ENCODE measurements around the gene MAP7D1. TPM values are rescaled to one million over a fixed set of nuclear protein-coding genes. Genes with fewer than 3 reads are reported as not detected.

The MAP7D1 gene
- total and polyA plus RNA-seq, 2 of the 13 experiments (the other 11 are each of a cell fraction or from before 2014, with no cell fraction given) = 5.6 to 7.2 TPM

DNA sequence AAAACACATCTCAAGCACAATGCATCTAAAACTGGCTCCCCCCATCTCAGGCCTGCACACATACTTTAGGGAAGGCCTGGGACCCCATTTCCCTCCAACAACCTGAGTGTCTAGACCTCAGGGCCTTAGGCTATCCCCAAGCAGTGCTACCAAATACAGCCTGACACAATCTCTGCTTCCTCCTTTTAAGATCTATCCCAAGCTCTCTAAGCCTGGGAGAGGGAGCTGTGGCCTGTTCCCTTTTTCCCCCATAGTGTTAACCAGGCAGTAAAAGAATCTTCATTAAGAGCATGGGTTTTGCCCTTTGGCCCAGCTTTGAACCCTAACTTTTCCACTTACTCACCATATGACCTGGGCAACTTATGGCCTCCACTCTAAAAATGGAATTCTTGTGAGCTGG, 20.2 kb upstream of the MAP7D1 start:
- no peak overlapping the region for H3K4me3 ChIP-seq (replicated peaks in 1 of 3; ENCODE audit: insufficient read depth in 1 of 3, low read depth in 2 of 3, low read length in 3 of 3)
- FAIRE-seq = no peak
- no peak for TF ChIP-seq ATAD3A (CRISPR knock-in tag; IDR thresholded peaks at IDR 0.05)
- no peak for TF ChIP-seq ZNF674 (CRISPR knock-in tag; IDR thresholded peaks at IDR 0.05; ENCODE audit: low read depth)
- TF ChIP-seq GZF1 (CRISPR knock-in tag; IDR thresholded peaks at IDR 0.05) = no peak
- TF ChIP-seq, protein P1, sequence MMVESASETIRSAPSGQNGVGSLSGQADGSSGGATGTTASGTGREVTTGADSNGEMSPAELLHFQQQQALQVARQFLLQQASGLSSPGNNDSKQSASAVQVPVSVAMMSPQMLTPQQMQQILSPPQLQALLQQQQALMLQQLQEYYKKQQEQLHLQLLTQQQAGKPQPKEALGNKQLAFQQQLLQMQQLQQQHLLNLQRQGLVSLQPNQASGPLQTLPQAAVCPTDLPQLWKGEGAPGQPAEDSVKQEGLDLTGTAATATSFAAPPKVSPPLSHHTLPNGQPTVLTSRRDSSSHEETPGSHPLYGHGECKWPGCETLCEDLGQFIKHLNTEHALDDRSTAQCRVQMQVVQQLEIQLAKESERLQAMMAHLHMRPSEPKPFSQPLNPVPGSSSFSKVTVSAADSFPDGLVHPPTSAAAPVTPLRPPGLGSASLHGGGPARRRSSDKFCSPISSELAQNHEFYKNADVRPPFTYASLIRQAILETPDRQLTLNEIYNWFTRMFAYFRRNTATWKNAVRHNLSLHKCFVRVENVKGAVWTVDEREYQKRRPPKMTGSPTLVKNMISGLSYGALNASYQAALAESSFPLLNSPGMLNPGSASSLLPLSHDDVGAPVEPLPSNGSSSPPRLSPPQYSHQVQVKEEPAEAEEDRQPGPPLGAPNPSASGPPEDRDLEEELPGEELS (CRISPR knock-in tag; IDR thresholded peaks at IDR 0.05) = no peak
- no peak for DNase-seq (ENCODE audit: low spot score)
- intact Hi-C loops (cut with micrococcal nuclease; ENCODE audit: unreplicated experiment) = no loop called here
- H3K9me3 ChIP-seq (ENCODE audit: low read length) = no peaks in the 10 kb centered on the region
- peaks cover 14 to 38% of the 10 kb centered on the region in 2 experiments; a peak in 4 of 5 replicates for H3K36me3 ChIP-seq (replicated peaks in 1 of 2; ENCODE audit: control insufficient read depth in 1 of 2, insufficient read depth in 2 of 2, low read length in 2 of 2)
- H3K9ac ChIP-seq (ENCODE audit: insufficient read depth, low read depth, low read length) = no peak overlapping the region
- peaks cover 18% of the 10 kb centered on the region for H3K4me1 ChIP-seq (ENCODE audit: insufficient read depth, low read length)
- H3K79me2 ChIP-seq (ENCODE audit: insufficient read depth, low read length) = no peaks in the 10 kb centered on the region
- ATAC-seq = no peak
- no peaks in the 10 kb centered on the region for H4K20me1 ChIP-seq (ENCODE audit: insufficient read depth, low read length)
- POLR2A ChIA-PET = interaction anchor here (1.4 to 1.7 kb wide), 2 partner anchors 13 to 29 kb away, joined by 3 to 4 read pairs; partner anchors contain the start of gene TRAPPC3
- no peaks in the 10 kb centered on the region for H3K27me3 ChIP-seq (ENCODE audit: control insufficient read depth in 1 of 2, insufficient read depth in 2 of 2, low read length in 2 of 2)
- in situ Hi-C loops (cut with HindIII; ENCODE audit: extremely low pct_ligation_motif_present, low pct_unique_long_range_greater_than_20kb) = no loop called here
- no peak overlapping the region for H2AFZ ChIP-seq (ENCODE audit: low read length)
- H3K27ac ChIP-seq (ENCODE audit: extremely low read length, insufficient read depth, low read length) = no peak overlapping the region
- CTCF ChIA-PET (ENCODE audit: low intra/inter-chr PET ratio, low total read pairs) = interaction anchor here (4.5 kb wide), 1 partner anchor 37 kb away, joined by 104 read pairs; no protein-coding TSS in a partner anchor
- BruUV-seq (replicated peaks) = no TSS peak
- H3K4me2 ChIP-seq (ENCODE audit: low read depth, low read length) = no peak overlapping the region

DNA sequence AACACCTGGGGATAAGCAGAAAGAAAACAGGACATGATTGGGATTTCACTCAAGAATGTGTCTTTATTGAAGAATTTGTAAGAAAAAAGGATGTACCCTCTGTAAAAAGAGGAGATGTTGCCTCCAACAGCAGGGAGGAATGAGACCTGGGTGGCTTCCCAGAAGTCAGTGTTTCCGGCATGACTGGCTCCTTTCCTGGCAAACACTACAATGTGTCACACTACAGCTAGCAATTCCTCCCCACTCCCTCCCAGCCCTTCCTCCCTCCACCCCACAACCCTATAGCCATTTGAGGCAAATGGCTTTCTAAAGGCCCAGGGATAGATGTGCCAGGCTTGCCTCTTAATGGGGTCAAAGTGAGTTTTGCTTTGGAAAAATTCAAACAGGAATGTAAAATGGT, 19.4 kb upstream of the MAP7D1 start:
- 100% methylated on average over 1 of the region's 1 CpG for WGBS (ENCODE audit: low lambda C conversion rate)
- DNase-seq (ENCODE audit: low spot score) = no peak
- TF ChIP-seq ZNF83 (CRISPR knock-in tag; IDR thresholded peaks at IDR 0.05; ENCODE audit: borderline replicate concordance) = no peak
- intact Hi-C loops (cut with micrococcal nuclease; ENCODE audit: unreplicated experiment) (no loop called here), in situ Hi-C loops (cut with HindIII; ENCODE audit: extremely low pct_ligation_motif_present, low pct_unique_long_range_greater_than_20kb) (no loop called here)
- Histone ChIP-seq H3K4me1 (ENCODE audit: insufficient read depth, low read length) (peaks cover 18% of the 10 kb centered on the region), H3K79me2 (ENCODE audit: insufficient read depth, low read length) (no peaks in the 10 kb centered on the region), H4K20me1 (ENCODE audit: insufficient read depth, low read length) (no peaks in the 10 kb centered on the region), H3K27me3 (ENCODE audit: control insufficient read depth in 1 of 2, insufficient read depth in 2 of 2, low read length in 2 of 2) (no peaks in the 10 kb centered on the region), H3K36me3 (replicated peaks in 1 of 2; ENCODE audit: control insufficient read depth in 1 of 2, insufficient read depth in 2 of 2, low read length in 2 of 2) (peaks cover 14 to 38% of the 10 kb centered on the region in 2 experiments; a peak in 4 of 5 replicates), H3K9me3 (ENCODE audit: low read length) (no peaks in the 10 kb centered on the region), H3K9ac (ENCODE audit: insufficient read depth, low read depth, low read length) (no peak overlapping the region), H3K27ac (ENCODE audit: extremely low read length, insufficient read depth, low read length) (no peak overlapping the region), H3K4me2 (ENCODE audit: low read depth, low read length) (no peak overlapping the region), H2AFZ (ENCODE audit: low read length) (no peak overlapping the region), H3K4me3 (replicated peaks in 1 of 3; ENCODE audit: insufficient read depth in 1 of 3, low read depth in 2 of 3, low read length in 3 of 3) (no peak overlapping the region)
- ATAC-seq = no peak
- no peak for FAIRE-seq
- no TSS peak for BruUV-seq (replicated peaks)
- ChIA-PET POLR2A (no interaction called here), CTCF (ENCODE audit: low intra/inter-chr PET ratio, low total read pairs) (no interaction called here)
